Body of pancreas (tissue), 4 donors: ENCODE data around the gene ABL1. TPM values are rescaled to one million over a fixed set of nuclear protein-coding genes. Genes with fewer than 3 reads are reported as not detected.

Source experiments
- ATAC-seq: fragments of 150-250 bp; one replicate; pipeline ENCODE4 v1.9.1; 2016
- DNase-seq, 4 donors: peaks; one replicate each; pipeline ENCODE4 v3.0.0-alpha.2; 2019
- H3K27ac ChIP-seq, 4 donors: fragments of 200-600 bp; sonication (generic); 1 replicate in 3 of 4; 2 replicates in 1 of 4; pipeline versions ENCODE4 v1.5.1 to v1.6.1; 2016 to 2019; ENCODE audit warnings: mild to moderate bottlenecking in 1 of 4, mixed read lengths in 1 of 4, moderate library complexity in 1 of 4
- H3K27me3 ChIP-seq, 2 donors: fragments of 200-600 bp; sonication (generic); one replicate each; pipeline ENCODE4 v1.6.0; 2016; ENCODE audit warnings: mild to moderate bottlenecking in 1 of 2
- H3K36me3 ChIP-seq, 2 donors: fragments of 200-600 bp; sonication (generic); replicated peaks in 1 of 2; 2 replicates each; pipeline ENCODE4 v1.5.1; 2016; ENCODE audit warnings: low read depth in 2 of 2; ENCODE audit not compliant: insufficient read depth in 1 of 2
- H3K4me1 ChIP-seq: fragments of 200-600 bp; sonication (generic); one replicate; pipeline ENCODE4 v1.6.0; 2016
- H3K4me3 ChIP-seq, 2 donors: fragments of 200-600 bp; sonication (generic); 1 replicate in 1 of 2; 2 replicates in 1 of 2; pipeline ENCODE4 v1.5.1; 2016 to 2019
- H3K9me3 ChIP-seq, 3 donors: fragments of 200-600 bp; sonication (generic); 1 replicate in 2 of 3; 2 replicates in 1 of 3; pipeline ENCODE4 v1.5.1; 2016
- POLR2A ChIP-seq, 3 donors: fragments of 450-650 bp; IDR thresholded peaks; one replicate each; pipeline ENCODE4 v1.6.1; 2016; ENCODE audit warnings: antibody characterized with exemption in 3 of 3, mild to moderate bottlenecking in 2 of 3
- WGBS, 2 donors: methylation state at CpG; one replicate each; pipeline ENCODE4 v1.1.5; 2017; 5-methylcytosine and 5-hydroxymethylcytosine counted together
- intact Hi-C: fragments of 100-400 bp; cut with DNase I; formaldehyde crosslinking; loops from one replicate; pipeline ENCODE4 v1.15.1; 2023
- total RNA-seq, 2 donors: library from RNA; depleted of rRNA; stranded (reverse); fragments of >200 nt; gene quantifications; one replicate each; pipeline ENCODE4 v1.1.0, GENCODE V29; 2016
- TF ChIP-seq, protein P1 (sequence below), 7 experiments: fragments of 450-650 bp in 4 of 7; fragments of 200-600 bp in 3 of 7; sonication (generic) in 3 of 7; IDR thresholded peaks; one replicate each; pipeline ENCODE4 v1.5.1; 2016 to 2019; ENCODE audit warnings: antibody characterized with exemption in 7 of 7

Gene ABL1
- total RNA-seq, 2 donors from 2014 or later, result 23.3 to 29.0 TPM

- intact Hi-C loops, result loop anchor here (10.0 kb wide), 1 partner anchor 166 kb away; no protein-coding TSS in a partner anchor
- Histone ChIP-seq H3K27me3 (peaks cover 0 to 12% of the 10 kb centered on the region in 2 donors), H3K27ac (no peak overlapping the region), H3K9me3 (no peaks in the 10 kb centered on the region), H3K4me3 (no peak overlapping the region), H3K36me3 (no peaks in the 10 kb centered on the region), H3K4me1 (peaks cover 10% of the 10 kb centered on the region)
- 87 to 92% methylated on average over 8 to 15 of the region's 15 CpGs for WGBS, 2 donors
- DNase-seq, result no peak
- ATAC-seq, result no peak
- TF ChIP-seq, protein P1, sequence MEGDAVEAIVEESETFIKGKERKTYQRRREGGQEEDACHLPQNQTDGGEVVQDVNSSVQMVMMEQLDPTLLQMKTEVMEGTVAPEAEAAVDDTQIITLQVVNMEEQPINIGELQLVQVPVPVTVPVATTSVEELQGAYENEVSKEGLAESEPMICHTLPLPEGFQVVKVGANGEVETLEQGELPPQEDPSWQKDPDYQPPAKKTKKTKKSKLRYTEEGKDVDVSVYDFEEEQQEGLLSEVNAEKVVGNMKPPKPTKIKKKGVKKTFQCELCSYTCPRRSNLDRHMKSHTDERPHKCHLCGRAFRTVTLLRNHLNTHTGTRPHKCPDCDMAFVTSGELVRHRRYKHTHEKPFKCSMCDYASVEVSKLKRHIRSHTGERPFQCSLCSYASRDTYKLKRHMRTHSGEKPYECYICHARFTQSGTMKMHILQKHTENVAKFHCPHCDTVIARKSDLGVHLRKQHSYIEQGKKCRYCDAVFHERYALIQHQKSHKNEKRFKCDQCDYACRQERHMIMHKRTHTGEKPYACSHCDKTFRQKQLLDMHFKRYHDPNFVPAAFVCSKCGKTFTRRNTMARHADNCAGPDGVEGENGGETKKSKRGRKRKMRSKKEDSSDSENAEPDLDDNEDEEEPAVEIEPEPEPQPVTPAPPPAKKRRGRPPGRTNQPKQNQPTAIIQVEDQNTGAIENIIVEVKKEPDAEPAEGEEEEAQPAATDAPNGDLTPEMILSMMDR (IDR thresholded peaks at IDR 0.05), result no peak
- no peak for TF ChIP-seq POLR2A (IDR thresholded peaks at IDR 0.05)
Observed at GRCh38 chr9:130930804-130931349, 95.8 kb downstream of the ABL1 start.

- ATAC-seq (no peak), DNase-seq (no peak)
- 61 to 67% methylated on average over 20 of the region's 20 CpGs for WGBS, 2 donors
- Histone ChIP-seq H3K4me1 (peaks cover 10% of the 10 kb centered on the region), H3K27me3 (peaks cover 0 to 12% of the 10 kb centered on the region in 2 donors), H3K4me3 (no peak overlapping the region), H3K9me3 (no peaks in the 10 kb centered on the region), H3K36me3 (no peaks in the 10 kb centered on the region), H3K27ac (no peak overlapping the region)
- TF ChIP-seq, protein P1 (IDR thresholded peaks at IDR 0.05), result no peak
- no peak for TF ChIP-seq POLR2A (IDR thresholded peaks at IDR 0.05)
- intact Hi-C loops, result loop anchor here (10.0 kb wide), 1 partner anchor 167 kb away; no protein-coding TSS in a partner anchor
Observed at GRCh38 chr9:130931508-130932254, 96.6 kb downstream of the ABL1 start.

- DNase-seq (no peak), ATAC-seq (no peak)
- Histone ChIP-seq H3K27me3 (peaks cover 0 to 14% of the 10 kb centered on the region in 2 donors), H3K27ac (no peak overlapping the region), H3K4me1 (peaks cover 10% of the 10 kb centered on the region), H3K4me3 (no peak overlapping the region), H3K36me3 (no peaks in the 10 kb centered on the region), H3K9me3 (no peaks in the 10 kb centered on the region)
- intact Hi-C loops, result loop anchor here (10.0 kb wide), 1 partner anchor 168 kb away; no protein-coding TSS in a partner anchor
- TF ChIP-seq, protein P1 (IDR thresholded peaks at IDR 0.05), result no peak
- TF ChIP-seq POLR2A (IDR thresholded peaks at IDR 0.05), result no peak
- 46 to 57% methylated on average over 20 to 21 of the region's 21 CpGs for WGBS, 2 donors
Observed at GRCh38 chr9:130932255-130933079, 97.4 kb downstream of the ABL1 start.

DNA sequence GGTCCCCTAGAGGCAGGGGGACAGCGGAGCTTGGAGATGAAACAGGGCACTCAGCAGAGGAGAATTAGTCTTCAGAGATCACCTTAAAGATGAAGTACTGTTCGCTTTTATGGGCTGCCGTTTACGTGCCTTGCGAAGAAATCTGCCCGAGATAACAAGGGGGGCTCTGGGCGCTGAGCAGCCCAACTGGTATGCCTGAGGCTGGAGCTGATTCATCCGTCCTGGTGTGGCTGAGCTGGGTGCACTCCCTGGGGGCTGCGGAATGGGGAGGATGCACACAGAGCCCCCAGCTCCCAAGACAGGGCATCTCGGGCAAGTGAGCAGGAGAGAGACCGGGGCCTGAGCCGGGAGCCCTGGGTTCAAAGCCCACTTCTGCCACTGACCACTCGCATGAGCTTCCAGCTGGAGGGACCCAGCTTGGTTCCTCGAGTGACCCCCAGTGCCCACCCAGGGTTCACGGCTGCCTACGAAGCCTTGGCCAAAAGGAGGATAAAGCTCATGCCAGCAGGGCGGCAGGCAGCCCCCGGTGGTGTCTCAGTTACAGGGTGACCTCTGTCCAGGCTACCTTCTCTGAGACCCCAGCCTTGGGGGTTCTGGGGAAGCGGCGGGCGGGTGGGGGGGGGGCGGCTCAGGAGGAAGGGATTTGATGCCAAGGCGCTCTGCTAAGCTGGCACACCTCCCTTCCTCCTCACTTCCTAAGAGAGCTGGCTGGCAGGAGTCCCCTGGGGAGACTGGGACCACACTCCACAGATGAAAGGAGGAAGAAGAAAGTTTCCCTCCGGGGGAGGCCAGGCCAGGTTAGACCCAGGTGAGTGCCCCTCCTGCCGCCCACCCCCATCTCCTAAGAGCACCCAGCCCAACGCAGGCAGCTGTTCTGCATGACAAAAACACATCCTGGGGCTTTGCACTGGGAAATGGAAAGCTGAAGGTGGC is 98.3 kb downstream of the ABL1 start:
- intact Hi-C loops, result loop anchor here (10.0 kb wide), 1 partner anchor 169 kb away; no protein-coding TSS in a partner anchor
- Histone ChIP-seq H3K27ac (no peak overlapping the region), H3K36me3 (no peaks in the 10 kb centered on the region), H3K4me1 (peaks cover 11% of the 10 kb centered on the region), H3K9me3 (no peaks in the 10 kb centered on the region), H3K4me3 (no peak overlapping the region), H3K27me3 (peaks cover 0 to 23% of the 10 kb centered on the region in 2 donors)
- DNase-seq (no peak), ATAC-seq (no peak)
- WGBS, 2 donors, result 13 to 26% methylated on average over 9 to 25 of the region's 26 CpGs
- TF ChIP-seq, protein P1 (IDR thresholded peaks at IDR 0.05), result no peak
